ENCODE measurements around the gene STING1.

- TF ChIP-seq CTCF (IDR thresholded peaks at IDR 0.05) (no peak), TCF7L2 (IDR thresholded peaks at IDR 0.05; ENCODE audit: low read depth, low read length) (no peak)
Measured at GRCh38 chr5:139426203-139426885, 56.2 kb downstream of the STING1 start.
